GM08714 (cell line): Measurements from ENCODE around the gene CLSTN1.

Experiments
- H3K4me3 ChIP-seq: fragments of 200-500 bp; sonication (Bioruptor generic); 2 replicates; pipeline ENCODE4 v1.5.1; 2014; ENCODE audit warnings: mild to moderate bottlenecking, low read length, inconsistent platforms
- ZNF274 ChIP-seq: IDR thresholded peaks from 2 replicates; pipeline ENCODE4 v1.6.1; 2012; ENCODE audit warnings: mild to moderate bottlenecking, low read depth, low read length

Gene CLSTN1

DNA sequence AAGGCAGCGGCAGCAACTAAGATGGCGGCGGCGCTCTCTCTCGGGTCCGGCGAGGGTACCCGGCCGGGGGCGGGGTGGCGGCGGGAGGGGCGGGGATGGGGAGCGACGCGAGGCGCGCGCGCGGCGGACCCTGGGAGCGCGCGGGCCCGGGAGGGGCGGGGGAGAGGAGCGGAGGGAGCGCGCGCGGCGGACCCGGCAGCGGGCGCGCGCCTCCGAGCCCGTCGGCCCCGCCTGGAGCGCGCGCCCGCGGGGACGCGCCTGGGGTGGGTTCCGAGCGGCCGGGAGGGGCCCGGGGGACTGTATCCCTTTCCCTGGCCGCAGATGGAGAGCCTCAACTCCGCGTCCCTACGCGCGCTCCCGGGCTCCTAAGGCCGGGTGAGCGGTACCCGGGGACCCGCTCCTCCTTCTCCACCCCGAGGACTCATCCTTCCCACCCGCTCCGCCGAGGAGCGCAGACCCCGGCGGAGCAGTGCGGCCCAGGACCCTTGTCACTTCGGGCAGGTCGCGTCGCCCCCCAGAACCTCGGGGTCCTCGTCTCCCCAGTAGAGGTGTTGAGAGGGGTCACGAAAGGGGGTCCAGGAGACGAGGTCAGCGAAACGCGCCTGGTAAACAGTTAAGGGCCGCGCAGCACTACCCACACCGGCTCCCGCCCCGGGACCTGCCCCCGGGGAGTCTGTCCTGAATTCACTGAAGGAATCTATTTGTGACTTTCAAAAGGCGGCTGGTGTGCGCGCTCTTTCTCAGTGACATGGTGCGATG is at the start of gene CLSTN1:
Gene CLSTN1, minus strand, starts transcription at position 23 of the 759 bp plus-strand sequence. CDS start 232 bp downstream, outside the sequence.
- TF ChIP-seq ZNF274 = no peak
- peak within 1 kb of the TSS; percentile 79 for H3K4me3 ChIP-seq

DNA sequence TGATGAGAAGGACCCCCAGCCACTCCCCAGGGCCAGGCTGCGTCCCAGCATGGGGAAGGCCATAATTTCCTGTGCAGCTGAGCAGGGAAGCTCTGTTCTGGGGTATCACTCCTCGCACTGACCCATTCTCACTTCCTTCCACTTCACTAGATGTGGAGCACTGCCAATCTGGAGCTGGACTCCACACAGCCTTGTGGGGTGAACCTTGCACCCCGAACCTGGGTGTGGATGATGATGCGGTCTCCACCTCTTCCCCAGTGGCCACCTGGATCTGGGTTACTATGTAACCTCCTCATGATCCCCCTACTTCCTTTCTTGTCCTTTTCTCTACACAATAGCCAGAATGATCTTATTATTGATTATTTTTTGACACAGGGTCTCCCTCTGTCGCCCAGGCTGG is 49.6 kb upstream of the CLSTN1 start:
- no peak overlapping the region for H3K4me3 ChIP-seq
- TF ChIP-seq ZNF274 = no peak

DNA sequence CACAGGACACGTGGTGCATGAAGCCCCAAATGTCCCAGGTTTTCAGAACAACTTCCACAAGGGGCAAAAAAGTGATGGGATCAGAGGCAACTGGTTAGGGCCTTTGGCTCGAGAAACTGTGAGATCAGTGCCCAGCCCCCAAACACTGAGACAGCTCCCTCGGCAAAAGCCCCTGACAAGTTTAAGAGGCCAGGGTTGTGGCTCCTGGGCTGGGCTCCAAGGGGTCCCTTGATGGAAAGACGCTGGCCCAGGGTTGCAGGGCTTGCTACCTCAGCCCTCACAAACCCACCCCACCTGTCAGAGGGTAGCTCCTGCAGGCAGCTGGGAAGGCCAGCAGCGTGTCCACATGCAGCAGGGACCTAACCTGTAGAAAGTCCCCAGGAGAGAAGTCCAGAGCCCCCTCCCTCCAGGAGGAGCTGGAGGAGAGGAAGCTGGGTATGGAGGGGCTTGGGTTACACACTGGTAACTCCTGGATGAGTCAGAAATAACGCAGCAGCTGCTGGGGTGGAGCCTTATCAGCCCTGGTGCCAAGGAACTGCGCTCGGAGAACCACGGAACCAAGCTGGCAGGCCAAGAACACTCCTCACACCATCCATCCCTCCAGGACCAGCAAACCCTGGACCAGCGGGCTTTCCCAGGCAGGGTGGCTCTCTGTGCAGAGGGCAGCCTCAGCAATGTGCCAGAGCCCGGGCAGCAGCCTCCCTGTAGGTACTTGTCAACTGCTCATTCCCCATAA is 48.8 kb upstream of the CLSTN1 start:
- H3K4me3 ChIP-seq = no peak overlapping the region
- no peak for TF ChIP-seq ZNF274

DNA sequence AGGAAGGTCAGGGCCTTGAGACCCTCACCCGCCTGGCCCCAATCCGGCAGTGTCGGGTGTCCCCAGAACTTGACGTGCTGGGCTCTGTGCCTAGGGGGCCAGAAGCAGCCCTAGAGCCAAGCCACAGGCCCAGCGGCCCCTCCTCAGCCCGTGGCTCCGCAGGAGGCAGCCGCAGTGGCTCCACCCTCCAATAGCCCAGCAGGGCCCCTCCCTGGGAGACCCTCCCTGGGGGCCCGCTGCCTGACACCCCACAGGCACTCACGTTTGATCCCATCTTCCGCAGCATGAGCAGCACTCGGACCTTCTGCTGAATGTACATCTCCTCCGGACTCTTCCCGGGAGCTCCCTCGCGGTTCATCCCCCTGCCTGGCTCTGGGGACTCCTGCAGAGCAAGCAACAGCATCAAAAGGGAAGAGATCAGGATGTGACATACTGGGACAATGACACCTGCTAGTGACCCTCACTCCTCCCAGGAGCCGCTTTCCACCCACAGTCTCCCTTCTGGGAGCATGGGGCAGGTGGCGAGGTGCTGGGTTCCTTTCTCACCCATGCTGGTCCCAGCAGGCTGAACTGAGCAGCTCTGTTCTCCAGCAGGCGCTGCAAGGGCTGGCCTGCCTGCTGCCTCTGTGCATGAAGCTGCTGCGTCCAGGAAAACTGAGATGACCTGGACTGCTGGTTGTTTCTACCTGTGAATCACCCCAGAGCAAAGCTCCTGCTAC is 48.1 kb upstream of the CLSTN1 start:
- TF ChIP-seq ZNF274 = no peak
- no peak overlapping the region for H3K4me3 ChIP-seq

DNA sequence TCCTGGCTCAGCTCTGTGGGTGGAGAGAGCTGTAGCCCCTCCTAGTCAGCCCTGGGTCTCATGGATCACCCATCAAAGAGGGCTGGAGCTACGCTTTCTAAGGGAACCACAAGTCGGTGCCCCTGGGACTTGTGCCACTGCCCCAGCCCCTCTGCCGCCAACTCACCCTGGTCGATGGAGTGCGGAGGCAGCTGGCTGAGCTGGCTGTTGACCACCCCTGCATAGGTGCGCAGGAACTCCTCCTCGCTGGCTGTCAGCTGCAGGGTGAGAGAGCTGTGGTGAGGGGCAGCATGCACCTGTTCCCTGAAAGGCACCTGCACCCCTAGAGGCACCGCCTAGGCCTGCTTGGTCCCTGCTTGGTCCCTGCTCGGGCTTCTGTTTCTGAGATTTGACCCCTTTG is 47.3 kb upstream of the CLSTN1 start:
- no peak overlapping the region for H3K4me3 ChIP-seq
- TF ChIP-seq ZNF274 = no peak

DNA sequence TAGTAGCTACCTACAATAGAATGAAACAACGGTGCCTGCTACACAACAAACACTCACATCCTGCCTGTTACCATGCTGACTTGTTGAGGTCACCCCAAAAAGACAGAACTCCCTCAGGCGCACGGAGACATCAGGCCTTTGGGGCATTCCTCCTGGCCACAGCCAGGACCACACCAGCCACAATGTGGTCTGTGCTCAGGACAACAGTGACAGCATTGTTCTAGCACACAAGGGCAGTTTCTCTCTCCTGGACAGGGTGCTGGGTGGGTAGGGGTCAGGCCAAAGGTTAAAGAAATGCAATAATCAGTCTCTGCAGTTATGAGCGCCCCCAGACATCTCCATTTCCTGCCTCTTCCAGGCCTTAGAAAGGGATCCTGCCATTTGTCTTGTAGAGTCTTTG is 46.8 kb upstream of the CLSTN1 start:
- no peak for TF ChIP-seq ZNF274
- no peak overlapping the region for H3K4me3 ChIP-seq

DNA sequence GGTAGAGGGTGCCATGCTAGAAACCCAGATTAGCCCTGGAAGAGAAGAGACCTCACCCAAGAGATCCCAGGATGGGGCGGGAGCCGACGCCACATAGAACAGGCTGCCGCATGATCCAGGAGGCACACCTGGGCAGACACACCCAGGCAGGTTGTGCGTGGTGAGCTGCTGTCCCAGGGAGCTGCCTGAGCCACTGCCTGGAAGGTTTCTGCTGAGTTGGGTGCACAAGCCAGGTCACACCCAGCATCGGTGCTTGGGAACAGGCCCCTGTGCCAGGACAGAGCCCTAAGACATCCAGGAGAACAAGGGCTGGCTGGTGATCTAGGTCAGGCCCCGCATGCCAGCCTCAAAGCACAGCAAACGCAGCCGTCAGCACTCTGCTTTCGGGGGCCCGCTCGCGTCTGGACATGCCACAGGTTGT is 46.1 kb upstream of the CLSTN1 start:
- no peak overlapping the region for H3K4me3 ChIP-seq
- no peak for TF ChIP-seq ZNF274

DNA sequence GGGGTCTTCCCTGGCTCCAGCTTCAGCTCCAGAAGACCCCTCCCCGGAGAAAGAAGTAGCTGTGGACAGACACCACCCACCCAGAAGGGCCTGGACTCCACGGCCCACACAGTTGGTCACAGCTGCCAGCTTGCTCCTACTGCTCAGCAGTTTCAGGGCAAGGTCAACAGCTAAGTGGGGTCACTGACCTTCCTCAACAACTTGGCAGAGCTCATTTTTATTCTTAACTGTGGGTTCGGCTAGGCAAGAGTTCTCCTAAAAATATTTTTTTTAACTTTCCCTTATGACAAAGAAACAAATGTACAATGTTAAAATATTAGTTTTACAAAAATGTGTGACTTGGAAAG is 44.5 kb upstream of the CLSTN1 start:
- TF ChIP-seq ZNF274 = no peak

DNA sequence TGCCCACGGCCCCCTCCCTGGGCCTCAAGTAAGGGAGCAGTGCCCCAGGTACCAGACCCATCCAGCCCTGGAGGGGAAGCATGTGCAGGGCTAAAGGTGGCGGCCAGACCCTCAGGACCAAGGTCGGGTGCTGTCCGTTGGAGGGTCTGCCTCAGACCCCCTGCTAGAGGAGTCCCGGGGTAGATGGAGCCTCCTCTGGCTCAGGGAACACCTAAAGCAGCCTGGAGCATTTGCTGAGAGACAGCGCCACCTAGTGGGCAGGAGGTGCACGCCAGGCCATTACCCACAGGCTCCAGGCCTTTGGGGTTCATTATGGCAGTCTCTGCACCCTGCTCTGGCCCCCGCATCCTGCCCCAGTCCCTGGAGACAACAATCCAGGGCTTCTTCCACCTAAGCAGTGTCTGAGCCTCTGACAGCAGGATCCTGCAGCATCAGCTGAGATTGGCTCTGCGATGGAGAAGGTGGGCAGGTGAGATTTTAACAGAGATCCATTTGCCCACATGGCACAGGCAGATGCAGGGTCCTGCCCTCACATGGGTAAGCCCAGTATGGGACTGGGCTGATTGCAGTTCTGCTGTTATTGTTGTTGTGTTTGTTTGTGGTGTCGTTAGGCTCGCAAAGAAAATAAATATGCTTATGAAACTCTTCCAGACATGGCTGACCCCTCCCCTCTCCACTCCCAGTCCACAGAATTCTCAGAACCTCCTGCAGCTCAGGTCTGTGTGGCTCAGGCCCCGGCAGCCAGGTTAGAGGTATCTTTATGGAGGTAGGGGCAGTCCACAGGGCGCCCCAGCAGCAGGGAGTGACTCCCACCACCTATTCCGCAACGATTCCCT is 43.9 kb upstream of the CLSTN1 start:
- H3K4me3 ChIP-seq = no peak overlapping the region
- TF ChIP-seq ZNF274 = no peak

More for the DNA sequence above, 44.5 kb upstream of the CLSTN1 start:
- H3K4me3 ChIP-seq = no peak overlapping the region

DNA sequence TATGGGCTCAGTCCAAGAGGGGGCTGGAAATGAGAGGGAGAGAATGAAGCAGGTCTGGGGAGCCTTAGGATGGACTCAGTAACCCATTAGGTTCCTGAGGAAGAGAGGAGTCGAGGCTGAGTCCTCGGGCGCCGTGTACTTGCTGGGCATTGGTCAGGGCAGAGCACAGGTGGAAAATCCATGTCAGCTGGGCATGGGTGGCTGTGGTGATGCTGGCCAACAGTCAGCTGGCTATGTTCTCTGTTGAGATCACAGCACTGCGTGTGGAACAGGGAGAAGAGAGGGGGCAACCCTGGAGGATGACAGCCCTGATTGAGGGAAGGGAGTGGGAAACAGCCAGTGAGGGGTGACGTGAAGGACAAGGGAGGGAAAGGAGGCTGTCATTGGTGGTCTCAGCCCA is 43.1 kb upstream of the CLSTN1 start:
- H3K4me3 ChIP-seq = no peak overlapping the region
- no peak for TF ChIP-seq ZNF274

DNA sequence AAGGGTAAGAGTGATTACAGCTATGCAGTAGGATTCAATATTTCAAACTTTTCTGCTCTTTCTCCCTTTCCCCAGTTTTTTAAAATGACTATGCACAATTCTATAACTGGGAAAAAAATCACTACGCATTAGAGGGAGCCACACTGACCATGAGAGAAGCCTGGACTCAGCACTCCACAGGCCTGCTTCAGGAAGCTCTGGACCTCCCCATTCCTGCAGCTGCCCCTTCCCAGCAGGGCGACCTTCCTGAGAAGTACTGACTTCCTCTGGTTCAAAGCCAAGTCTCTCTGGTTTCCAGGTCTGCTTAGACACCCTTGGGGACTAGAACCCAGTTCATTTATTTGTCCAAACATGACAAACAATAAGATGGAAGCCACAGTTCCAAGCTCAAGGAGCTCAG is 42.0 kb upstream of the CLSTN1 start:
- H3K4me3 ChIP-seq = no peak overlapping the region
- TF ChIP-seq ZNF274 = no peak

DNA sequence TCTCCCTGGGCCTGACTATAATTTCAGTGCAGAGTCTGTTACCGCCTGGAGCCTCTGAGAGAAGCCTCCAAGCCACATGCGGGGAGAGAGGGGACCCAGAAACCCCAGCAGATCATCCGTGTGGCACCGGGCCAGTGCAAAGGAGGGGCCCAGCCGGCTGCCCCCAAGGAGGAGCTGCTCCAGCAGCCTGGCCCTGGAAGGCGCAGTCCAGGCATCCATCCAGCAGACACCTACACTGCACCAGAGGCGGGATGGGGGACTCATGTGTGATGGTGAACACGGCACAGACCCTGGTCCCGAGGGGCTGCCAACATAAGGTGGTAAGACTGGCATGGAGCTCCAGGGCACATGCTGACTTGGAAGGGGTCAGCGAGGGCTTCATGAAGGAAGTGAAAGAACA is 39.6 kb upstream of the CLSTN1 start:
- TF ChIP-seq ZNF274 = no peak

DNA sequence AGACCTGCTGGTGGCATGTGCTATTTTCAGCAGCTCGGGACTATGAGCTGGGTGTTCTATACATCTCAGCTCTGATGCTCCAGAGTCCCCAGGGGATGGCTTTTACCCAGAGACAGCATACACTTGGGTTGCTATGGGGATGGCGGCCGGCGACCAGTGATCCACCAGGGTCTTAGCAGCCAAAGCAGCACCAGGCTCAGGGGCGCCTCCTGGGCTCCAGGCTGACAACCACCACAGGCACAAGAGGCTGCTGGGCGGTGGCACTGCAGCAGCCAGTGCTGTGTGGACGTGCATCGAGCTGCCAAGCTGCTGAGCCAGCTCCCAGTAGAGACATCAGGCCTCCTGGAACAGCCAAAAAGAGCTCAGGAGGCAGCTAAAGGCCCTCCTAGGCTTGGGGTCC is 37.6 kb upstream of the CLSTN1 start:
- TF ChIP-seq ZNF274 = no peak
- no peak overlapping the region for H3K4me3 ChIP-seq

More for the DNA sequence above, 39.6 kb upstream of the CLSTN1 start:
- H3K4me3 ChIP-seq = no peak overlapping the region

DNA sequence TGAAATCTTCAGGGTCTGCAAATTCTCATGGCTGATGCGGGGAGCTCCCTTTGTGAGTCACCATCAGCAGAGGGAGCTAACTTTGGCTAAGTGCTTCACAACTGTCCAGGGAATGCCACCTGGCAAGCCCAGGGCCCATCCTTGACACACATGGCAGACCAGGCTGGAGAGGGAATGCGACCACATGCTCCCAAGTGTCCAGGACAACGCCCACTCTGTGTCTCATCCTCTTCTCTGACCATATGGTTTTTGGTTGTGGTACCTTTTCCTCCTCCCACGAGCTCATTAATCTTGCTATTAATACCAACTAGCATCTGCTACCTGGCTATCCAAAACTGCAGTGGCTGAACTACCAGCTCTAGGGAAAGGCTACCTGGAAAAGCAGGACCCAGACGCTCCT is 37.1 kb upstream of the CLSTN1 start:
- no peak overlapping the region for H3K4me3 ChIP-seq
- TF ChIP-seq ZNF274 = no peak
